ENCODE measurements around the gene GATA3.

The GATA3 gene

DNA sequence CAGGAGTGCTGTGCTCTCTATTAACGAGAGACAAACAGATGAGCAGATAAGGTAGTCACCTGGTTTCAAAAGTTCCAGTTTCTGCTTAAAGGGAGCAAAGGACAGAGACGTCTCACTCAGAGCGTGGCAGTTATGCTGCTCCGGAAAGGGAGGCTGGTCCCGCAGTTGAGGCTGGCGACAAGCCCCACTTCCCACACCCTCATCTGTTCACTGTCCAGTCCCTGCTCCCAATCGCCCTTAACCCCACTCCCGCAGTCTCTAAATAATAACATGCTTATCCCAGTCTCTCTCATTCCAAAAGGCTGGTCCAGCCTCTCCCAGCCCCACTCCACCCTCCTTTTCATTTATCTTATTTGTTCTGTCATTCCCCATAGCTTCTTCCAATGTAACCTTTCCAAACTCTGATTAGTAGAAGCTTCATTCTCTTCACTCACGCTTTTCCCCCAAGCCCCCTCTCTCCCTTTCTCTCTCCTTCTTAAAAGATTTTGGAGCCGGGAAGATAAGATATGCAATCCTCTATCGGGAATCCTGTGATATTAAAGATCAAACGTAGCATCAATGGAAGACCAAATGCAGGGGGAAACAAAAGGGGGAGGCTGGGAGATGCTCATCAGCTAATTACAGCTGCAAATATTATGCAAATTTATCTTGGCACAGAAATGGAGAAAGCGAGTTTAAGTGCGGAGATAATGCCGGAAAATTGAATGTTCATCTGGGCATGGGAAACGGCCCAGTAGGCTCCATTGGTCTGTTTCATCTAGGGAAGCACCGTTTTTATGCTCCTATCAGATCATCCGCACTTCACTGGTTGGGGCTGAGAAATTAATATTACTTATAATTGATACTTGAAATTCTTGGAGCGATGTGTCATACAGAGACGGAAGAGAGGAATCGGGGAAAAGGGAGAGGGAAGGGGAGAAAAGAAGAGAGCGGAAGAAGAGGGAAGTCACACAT, 16.3 kb upstream of the GATA3 start:
- DNase-seq, result no peak

DNA sequence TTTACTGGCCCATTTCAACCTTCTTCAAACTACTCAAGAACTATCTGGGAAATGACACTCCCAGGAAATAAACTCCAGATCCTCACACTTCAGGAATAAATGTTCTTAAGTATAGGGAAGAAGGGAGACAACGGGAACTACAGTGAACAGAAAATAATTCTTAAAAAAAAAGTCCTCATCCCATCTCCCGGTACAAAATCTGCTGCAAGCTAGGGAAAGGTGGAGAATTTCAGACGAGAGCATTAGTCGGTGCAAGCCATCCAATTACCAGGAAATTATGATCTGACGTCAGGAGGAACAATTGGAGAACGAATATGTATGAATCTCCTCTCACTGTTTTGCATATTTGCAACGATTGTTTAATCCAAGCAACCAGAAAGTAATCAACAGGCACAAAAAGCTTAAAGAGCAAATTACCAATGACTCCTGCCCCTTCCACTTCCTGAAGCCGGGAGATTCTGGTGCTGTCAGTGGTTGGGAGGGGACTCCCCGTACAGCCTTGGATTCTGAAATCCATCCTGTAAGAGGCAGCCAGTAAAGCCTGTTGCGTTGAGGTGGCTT, 15.1 kb upstream of the GATA3 start:
- DNase-seq, result no peak

DNA sequence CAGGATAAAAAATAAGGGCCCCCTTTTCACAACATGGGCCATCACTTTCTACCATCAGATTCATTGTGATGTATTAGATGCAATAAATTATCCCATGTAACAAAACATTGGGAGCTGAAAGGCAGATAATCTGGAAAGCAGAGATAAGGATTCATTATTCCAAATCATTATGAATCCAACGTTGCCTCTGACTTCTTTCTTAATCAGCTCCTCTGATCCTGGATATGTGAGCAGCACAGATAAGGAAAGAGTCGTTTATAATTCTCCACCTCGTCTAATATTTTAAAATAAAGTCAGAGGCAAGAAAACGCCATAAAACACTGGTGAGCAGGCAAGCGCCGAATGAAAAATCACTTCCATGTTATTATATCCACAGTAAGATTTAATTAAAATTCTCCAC, 13.8 kb upstream of the GATA3 start:
- no peak for DNase-seq

DNA sequence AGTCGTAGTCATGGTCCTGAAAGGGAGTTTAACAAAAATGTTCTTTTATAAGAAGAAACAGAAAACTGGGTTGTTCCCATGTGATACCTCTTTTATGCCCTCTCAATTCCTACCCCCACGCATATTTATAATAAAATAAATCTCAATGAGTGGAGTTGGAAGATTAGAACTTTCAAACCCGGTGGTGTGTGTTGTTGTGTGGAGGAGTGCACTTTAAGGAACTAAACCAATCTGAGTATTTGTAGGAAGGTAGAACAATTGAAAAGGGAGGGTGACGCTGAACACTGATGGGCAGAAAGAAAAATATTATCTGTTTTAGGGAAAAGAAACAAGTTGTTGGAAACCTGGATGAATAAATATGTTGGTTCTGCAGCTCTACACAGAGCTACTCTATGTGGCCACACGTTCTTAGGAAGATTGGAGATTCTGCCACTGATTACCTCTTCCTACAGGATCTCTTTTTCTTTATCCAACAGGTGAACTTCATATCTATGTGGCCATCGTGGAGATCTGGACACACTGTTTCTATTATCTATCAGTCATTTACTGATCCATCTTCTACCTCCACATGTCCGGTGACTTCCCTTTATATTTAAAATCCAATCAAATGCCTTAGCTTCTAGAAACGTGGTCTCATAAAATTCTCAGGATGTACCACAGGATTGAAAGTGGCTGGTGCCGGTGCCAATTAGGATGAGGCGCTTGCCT, 13.1 kb upstream of the GATA3 start:
- DNase-seq, result no peak

DNA sequence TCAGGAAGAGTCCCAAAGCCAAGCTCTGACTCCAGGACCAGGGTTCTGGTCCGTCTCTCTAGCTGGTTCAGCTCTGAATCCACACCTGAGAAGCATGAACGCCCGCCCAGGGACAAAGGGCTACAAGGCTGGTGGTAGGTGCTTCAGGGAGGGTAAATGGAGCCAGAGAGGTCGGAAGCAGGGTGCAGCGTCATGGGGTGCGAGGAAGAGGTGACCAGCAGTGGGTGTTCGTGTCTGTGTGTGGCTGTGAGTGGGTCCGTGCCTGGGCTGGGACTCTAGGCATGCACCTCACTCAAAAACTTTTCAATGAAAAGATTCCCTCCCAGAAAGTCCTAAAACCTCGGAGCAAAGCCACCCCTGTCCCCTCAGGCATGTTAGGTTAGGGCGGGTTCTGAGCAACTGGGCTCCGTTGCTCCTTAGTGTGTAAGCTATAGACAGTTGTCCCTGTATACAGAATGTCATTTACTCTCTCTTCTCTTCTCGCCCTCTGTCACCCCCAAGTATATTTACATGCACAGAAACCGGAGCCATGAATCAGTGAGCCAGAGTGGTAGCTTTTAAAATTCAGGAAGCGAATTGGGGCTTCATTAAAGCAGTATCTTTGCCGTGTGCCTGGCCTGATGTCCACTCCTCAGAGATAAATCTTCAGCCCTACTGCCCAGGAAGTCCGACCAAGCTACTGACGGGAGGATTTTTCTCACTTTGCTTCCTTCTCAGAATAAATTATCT, 12.3 kb upstream of the GATA3 start:
- no peak for DNase-seq

DNA sequence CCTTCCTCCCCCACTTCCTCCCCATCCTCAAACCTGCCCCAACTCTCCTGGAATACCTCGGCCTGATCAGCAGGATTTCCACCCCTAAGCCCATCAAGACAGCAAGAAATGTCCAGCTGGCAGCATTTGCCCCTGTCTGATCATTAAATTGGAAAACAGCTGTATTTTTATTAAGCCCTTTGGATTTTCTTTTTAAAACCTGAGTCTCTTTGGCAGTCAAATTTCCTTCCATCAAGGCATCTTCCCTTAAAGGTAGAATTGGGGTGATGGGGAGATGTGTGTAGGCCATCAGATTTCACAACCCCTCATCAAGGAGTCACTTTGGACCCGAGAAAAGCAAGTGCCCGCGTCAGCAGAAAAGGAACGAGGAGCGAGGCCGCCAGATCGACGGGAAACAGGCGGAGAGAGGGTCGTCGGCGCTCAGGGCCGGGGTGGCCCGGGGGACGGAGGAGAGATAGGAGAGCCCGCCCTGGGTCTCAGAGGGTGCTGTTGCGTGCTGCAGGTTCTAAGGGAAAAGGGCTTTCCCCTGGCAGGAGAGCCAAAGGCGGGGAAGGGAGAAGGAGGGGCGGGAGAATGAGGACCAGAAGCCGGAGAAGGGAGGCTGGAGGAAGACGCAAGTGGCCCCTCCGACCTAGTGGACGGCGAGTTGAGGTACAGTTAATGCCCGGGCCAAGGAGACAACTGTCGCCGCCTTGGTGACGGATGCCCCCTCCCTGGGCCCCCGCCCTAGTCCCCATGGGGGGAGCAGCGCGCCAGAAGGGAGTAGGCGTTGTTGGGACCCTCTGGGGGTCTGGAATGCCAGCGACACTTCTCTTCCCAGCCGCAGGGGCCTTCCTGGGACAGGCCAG, 11.5 kb upstream of the GATA3 start:
- no peak for DNase-seq

DNA sequence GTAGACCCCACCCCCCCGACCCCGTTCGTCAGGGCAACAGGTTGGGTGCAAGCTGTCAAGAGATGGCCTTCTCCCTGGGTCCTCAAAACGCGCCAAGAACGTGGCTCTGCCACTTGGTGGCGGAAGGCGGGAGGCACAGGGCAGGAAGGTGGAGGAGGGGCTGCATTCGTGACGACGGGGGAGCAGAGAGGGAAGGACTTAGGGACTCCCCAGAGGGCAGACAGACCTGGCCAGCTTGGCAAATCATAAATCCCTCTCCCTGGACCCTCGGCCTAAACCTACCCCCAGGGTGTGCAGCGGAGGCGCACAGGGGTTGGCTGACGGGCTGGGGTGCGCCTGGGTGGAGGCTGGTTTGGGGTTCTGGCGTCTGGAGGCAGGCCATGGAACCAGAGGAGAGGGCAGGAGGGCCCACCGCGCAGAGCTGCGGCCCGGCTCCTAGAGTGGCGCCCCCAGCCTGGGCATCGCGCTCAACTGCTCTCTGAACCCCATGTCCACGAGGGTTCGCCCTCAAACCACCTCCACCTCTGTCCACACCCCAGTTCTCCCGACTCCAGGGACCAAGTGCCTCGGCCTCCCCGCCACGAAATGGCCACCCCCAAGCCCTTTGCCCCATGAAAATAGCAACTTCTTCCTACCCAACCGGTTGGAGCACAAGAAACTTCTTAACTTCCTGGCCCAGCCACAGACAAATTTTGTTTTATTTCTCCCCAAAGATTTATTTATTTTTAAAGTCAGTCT, 10.8 kb upstream of the GATA3 start:
- no peak for DNase-seq

DNA sequence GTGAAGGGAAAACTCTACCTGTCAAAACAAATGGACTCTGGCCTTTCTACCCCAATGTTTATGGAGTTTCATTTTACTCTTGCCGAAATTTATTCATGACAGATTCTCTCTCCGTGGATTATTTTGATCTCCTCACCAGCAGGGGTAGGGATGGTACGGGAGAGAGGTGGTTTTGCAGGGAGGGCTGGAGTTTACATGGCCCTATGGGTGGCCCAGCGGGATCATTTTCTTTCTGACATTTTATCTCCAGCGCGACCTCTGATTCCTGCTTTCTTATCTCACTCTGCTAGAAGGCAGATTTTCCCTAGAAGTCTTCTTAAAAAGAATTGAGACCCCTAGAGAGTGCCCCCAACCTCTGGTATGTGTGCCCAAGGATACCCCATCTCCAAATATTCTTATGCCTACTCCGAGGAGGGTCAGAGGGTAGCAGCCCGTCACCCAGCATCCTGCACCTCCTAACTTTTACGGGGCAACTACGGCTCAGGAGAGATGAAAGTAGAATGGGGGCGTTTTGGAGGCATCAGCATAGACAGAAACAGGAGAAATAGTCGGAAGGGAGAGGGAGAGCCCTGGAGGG, 10.1 kb upstream of the GATA3 start:
- DNase-seq, result no peak

DNA sequence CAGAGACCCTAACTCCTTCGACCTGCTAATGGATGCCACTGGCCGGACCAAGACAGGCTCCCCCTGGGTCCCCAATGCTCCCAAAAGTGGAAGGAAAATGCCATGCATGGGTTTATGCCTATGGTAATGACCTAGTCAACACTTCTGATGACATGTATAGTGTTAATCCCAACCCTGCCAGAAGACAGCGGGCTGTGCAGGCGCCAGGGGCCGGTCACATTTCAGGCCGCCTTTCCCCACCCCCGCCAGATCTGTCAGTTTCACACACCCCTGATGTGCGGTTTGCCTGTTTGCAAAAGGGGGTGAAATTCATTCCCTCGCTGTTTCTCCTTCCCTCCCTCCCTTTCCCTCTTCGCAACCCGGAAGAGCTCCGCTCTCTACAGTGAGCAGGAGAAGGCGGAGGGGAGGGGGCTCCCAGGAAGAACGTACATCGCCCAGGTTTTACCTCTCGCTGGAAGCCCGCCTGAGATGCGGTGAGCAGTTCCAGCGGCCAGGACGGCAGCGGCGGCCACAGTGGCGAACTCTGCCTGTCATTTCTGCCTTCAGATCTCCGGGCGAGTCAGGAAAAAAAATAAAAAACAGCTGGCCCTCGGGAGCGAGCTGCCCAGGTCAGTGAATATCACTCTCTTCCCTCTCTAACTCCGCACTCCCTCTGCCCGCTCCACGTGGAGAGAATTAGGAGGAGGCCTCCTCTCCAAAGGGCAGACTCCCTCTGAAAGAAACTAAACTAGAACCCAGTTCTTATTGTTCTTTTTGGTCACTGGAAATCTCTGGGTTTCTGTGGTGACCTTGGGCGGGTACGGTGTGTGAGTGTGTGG, 9.4 kb upstream of the GATA3 start:
- DNase-seq, result no peak

DNA sequence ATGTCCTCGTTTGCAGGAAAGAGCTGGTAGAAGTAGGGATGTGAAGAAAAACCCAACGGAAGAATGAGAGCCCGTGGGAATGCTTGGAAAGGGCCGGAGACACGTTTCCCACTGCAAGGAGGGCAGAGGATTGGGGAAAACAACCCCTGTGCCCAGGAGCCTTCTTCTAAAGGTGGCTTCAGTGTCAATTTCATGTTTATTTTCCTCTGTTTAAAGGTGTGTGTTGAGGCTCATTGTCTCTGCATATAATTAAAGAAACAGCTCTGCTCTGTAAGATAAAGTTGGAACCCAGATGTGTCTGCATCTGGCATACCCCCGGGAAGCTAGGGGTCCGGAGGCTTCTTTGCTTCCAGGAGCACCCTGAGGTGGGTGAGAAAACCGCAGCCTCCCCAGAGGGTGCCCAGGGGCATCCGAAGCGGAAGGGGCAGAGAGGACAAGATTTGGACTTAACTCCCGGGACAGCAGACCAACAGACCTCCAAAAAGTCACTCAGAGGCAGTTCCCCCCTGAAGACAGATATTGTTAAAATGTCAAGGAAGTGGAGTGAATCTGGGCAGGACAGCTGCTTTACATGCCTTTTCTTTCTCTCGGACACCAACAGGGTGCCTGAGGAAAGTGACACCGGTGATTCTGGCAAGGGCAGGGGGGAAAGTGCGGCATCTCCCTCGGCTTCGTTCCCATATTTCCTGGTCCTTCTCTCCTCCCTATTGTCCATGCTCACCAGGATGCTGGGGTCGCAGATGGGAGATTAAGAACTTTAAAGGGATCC, 8.6 kb upstream of the GATA3 start:
- no peak for DNase-seq

DNA sequence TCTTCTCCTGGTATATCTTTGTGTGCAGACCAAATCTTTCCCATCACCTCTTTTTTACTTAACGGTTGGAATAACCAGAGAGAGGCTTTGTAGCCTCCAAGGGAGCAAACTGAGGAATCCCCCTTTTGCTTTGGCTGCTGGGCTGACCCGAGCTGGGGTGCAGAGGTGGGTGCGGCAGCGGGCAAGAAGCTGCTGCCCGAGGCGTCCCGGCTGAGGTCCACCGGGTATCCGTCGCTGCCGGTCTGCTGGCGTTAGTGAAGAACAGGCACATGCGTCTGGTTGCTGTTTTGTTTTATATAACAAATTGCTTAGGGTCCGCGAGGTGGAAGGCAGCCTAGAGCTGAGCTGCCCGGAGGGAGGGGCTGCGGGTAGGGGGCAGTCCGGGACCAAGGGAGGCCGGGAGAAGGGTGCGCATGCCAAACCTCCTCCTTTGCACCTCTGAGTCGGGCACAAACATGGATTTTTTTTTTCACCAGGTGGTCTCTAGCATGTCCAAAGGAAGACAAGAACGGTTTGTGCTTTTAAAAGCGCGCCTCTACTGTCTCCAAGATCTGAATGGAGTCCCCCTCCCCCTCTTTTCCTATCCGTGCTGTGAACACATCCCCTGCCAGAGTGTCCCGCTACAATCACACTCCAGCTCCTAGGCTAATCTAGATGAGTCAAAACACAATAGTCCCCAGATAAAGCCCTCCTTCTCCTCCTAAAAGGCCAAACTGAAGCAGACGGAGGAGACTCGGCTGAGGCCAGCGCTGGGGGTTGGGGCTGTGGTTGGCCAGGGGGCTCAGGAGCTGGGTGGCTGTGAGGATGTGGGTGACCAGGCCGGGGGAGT, 6.8 kb upstream of the GATA3 start:
- no peak for DNase-seq

DNA sequence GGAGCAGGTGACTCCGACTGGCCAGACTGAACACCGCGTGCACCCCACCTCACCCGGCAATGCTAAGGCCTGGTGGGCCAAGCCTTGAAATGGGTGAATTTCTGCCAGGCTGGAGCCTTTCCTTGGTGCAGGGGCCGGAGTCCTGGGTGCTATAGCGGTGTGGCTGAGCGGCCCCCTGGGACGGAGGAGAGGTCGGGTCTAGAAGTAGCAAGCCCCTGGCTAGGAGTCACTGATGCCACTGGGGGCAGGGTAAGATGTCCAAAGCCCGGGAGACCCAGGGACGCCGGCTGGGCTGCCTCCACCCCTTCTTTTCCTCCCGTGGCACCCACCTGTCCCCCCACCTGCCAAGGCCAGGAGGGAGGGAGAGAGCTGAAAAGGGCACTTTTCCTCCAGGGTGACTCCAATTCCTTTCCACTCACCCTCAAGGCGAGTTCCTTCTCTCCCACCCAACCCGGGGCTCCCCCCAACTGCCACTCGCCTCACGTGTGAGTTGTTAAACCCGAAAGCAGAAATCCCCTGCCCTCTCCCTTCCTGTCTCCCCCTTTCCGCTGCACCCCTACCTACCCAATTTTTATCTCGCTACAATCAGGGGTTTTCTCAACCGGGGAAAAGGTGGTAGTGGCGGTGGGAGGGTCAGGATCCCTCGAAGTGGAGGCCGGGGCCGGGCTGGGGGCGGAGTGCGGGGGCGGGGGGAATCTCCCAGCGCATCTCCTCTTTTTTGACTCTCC, 6.0 kb upstream of the GATA3 start:
- no peak for DNase-seq

DNA sequence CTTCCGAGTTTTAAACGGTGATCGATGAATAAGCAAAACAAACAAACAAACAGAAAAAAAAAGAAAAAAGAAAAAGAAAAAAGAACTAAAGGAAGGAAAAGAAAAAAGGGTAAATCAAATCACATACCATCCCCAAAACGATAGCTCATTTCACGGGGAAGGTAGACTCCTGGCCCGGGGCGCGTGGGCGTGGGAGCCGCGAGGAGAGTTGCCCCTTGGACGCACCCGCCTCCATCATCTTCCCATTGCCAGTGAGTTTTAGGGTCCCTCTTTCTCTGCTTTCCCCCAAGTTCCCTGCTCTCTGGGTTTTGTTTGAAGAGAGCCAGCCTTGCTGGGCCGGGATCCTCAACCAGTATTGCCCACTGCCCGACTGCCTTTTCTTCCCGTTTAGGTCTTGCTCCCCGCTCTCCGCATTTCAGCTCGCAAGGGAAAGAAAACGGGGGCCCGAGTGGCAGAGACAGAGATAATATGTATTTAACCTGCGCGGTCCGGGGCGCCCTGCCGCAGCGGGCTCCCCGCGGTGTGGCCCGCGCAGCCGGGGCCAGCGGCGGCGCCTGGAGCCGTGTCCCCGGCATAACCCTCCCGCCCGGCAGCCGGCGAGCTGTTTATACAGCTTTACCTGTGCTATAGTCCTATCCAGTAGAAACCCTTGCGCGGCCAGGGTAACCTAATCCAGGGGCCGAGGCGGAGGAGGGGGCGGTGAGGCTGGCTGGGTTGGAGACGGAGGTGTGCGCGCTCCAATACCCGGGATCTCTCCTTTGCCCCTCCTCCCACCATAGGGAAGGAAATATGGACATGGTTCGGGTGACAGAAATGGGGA, 5.2 kb upstream of the GATA3 start:
- no peak for DNase-seq

DNA sequence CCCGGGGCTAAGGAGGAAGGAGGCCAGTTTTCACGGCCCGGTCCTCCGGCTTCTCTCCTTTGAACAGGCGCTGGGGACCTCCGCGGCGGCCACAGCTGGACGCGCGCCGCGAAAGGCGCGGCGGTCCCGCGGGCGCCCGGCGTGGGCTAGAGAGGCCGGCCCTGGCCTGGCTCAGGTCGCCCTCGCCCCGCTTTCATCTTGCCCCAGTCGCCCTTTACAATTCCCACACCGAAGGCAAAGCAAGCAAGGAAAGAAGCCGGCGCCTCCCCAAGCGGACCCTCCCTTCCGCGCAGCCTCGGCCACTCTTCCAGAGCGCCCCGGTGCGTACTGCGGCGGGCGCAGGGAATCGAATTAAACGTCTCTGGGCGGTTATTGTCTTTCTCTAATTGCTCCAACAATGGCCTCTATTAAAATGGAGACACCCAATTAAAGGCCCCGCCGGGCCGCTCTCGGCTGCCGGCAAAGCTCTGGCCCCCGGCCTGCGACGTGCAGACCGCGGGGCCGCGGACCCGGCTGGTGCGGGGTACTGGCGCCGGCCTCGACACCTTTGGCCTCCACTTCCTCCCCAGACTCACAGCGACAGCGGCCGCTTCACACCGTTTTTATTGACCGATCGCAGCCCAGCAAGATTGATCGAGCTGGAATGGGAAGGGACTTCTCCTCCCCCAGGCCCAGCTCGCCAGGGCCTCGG, 4.5 kb upstream of the GATA3 start:
- DNase-seq, result no peak

DNA sequence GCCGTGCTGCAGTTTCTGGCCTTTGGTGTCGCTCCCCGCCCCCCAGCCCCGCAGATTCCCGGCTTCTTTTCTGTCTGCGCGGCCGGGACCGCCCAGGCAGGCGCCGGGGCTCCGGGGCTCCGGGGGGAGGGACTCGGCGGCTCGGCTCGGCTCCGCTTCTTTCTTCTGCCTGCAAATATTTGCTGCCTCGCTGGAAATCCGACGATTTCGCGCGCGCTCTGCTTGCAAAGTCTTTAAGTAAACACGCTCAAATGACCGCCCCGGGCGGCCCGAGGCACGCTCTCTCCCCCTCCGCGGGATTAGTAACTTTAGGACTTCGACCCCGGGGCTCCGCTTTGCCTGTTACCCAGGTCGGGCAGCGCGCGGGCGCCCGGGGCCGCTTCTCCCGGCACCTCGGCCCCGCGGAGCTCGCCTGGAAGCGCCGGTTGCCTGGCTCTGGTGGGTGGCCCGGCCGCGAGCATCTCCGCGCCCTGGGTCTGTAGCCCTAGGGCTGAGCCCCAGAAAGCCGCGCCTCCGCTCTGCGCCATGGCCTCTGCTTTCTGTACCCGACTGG, 3.9 kb upstream of the GATA3 start:
- no peak for DNase-seq
